ENCODE measurements around the gene CLK1. TPM values are rescaled to one million over a fixed set of nuclear protein-coding genes. Genes with fewer than 3 reads are reported as not detected.

Gene CLK1
- total and polyA plus RNA-seq, 2 of the 13 experiments (the other 11 are each of a cell fraction or from before 2014, with no cell fraction given): 66.6 to 101 TPM

- TF ChIP-seq ZNF407 (CRISPR knock-in tag; IDR thresholded peaks at IDR 0.05; ENCODE audit: not compliant biosample characterization) (peak; percentile 84), ATF5 (CRISPR knock-in tag; IDR thresholded peaks at IDR 0.05; ENCODE audit: low read depth) (peak; percentile 74; the same call in 1 of the 2 replicates), ZNF713 (CRISPR knock-in tag; IDR thresholded peaks at IDR 0.05) (no peak), IKZF4 (CRISPR knock-in tag; IDR thresholded peaks at IDR 0.05; ENCODE audit: borderline replicate concordance, low read depth, not compliant biosample characterization) (peak; percentile 73), ZFY (CRISPR knock-in tag; IDR thresholded peaks at IDR 0.05) (peak; percentile 94), PCBP2 (optimal IDR thresholded peaks at IDR 0.05; ENCODE audit: low read depth, low read length, poor library complexity, severe bottlenecking) (no peak), KDM5B (CRISPR knock-in tag; IDR thresholded peaks at IDR 0.05; ENCODE audit: borderline replicate concordance) (peak; percentile 98), MLX (CRISPR knock-in tag; IDR thresholded peaks at IDR 0.05) (no peak), ARID5B (CRISPR knock-in tag; IDR thresholded peaks at IDR 0.05) (peak; percentile 60)
Observed at GRCh38 chr2:200843993-200844948, 20.2 kb downstream of the CLK1 start (continued).
